Endothelial cell (in vitro differentiated cells): ENCODE measurements around the gene AMELX. TPM values are rescaled to one million over a fixed set of nuclear protein-coding genes. Genes with fewer than 3 reads are reported as not detected.

Experiments used
- DNase-seq: peaks from one replicate; pipeline ENCODE4 v3.0.0; 2021; ENCODE audit warnings: low spot score
- H3K27ac Mint-ChIP-seq: one replicate; pipeline ENCODE4 v1.8.0; 2021; ENCODE audit warnings: mixed read lengths, inconsistent platforms; ENCODE audit not compliant: unreplicated experiment
- H3K27me3 Mint-ChIP-seq: one replicate; pipeline ENCODE4 v1.8.0; 2021; ENCODE audit warnings: mild to moderate bottlenecking, moderate library complexity, mixed read lengths, inconsistent platforms; ENCODE audit not compliant: unreplicated experiment
- H3K36me3 Mint-ChIP-seq: one replicate; pipeline ENCODE4 v1.8.0; 2021; ENCODE audit warnings: mild to moderate bottlenecking, low read depth, mixed read lengths, inconsistent platforms; ENCODE audit not compliant: unreplicated experiment
- H3K4me1 Mint-ChIP-seq: one replicate; pipeline ENCODE4 v1.8.0; 2021; ENCODE audit warnings: mild to moderate bottlenecking, mixed read lengths, inconsistent platforms; ENCODE audit not compliant: unreplicated experiment
- H3K4me3 Mint-ChIP-seq: one replicate; pipeline ENCODE4 v1.8.0; 2021; ENCODE audit warnings: mild to moderate bottlenecking, mixed read lengths, inconsistent platforms; ENCODE audit not compliant: unreplicated experiment
- H3K9me3 Mint-ChIP-seq: one replicate; pipeline ENCODE4 v1.8.0; 2021; ENCODE audit warnings: mixed read lengths, inconsistent platforms; ENCODE audit not compliant: unreplicated experiment
- long read RNA-seq: library from polyadenylated mRNA; unstranded; transcript quantifications from one replicate; pipeline ENCODE4 v2.0.0, GENCODE V29; 2020; ENCODE audit not compliant: unreplicated experiment
- total RNA-seq: library from RNA; stranded (reverse); fragmentation: NEBNext Ultra II Directional; extraction: Animal tissue kit (Norgen Biotek cat#: 25700); gene quantifications from one replicate; pipeline ENCODE4 v1.2.1, GENCODE V29; 2021; ENCODE audit not compliant: unreplicated experiment
- TF ChIP-seq, protein P1 (sequence below): fragments of 200-600 bp; sonication (generic); IDR thresholded peaks from one replicate; pipeline ENCODE4 v1.5.0; 2021; ENCODE audit warnings: antibody characterized with exemption; ENCODE audit not compliant: unreplicated experiment

AMELX gene
- total RNA-seq: not detected
- long read RNA-seq: 0 reads

DNA sequence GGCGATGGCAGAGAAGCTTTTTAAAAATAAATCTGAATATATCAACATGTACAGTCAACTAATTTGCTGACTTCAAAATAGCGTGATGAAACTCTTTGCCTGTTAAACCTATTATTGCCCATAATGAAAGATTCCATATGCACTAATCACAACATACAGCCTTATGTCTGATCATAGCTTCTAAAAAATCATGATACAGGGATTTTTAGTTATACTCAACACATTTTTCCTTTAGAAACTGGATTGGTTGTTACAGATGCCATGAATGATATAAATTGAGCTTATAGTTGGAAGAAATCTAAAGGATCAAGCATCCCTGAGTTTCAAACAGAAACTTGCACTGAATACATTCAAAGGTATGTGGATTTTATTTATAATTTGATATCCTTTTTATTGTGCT, at the start of gene AMELX:
Gene AMELX, plus strand, starts transcription at position 301 of the 400 bp plus-strand sequence. CDS start 1,376 bp downstream, outside the sequence.
- no peaks in the 10 kb centered on the region for H3K27me3 Mint-ChIP-seq
- no peaks in the 10 kb centered on the region for H3K9me3 Mint-ChIP-seq
- H3K27ac Mint-ChIP-seq: no peak within 1 kb of the TSS
- H3K4me1 Mint-ChIP-seq: no peaks in the 10 kb centered on the region
- no peaks in the 10 kb centered on the region for H3K36me3 Mint-ChIP-seq
- no peak for DNase-seq
- no peak within 1 kb of the TSS for H3K4me3 Mint-ChIP-seq
- TF ChIP-seq, protein P1, sequence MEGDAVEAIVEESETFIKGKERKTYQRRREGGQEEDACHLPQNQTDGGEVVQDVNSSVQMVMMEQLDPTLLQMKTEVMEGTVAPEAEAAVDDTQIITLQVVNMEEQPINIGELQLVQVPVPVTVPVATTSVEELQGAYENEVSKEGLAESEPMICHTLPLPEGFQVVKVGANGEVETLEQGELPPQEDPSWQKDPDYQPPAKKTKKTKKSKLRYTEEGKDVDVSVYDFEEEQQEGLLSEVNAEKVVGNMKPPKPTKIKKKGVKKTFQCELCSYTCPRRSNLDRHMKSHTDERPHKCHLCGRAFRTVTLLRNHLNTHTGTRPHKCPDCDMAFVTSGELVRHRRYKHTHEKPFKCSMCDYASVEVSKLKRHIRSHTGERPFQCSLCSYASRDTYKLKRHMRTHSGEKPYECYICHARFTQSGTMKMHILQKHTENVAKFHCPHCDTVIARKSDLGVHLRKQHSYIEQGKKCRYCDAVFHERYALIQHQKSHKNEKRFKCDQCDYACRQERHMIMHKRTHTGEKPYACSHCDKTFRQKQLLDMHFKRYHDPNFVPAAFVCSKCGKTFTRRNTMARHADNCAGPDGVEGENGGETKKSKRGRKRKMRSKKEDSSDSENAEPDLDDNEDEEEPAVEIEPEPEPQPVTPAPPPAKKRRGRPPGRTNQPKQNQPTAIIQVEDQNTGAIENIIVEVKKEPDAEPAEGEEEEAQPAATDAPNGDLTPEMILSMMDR: no peak

DNA sequence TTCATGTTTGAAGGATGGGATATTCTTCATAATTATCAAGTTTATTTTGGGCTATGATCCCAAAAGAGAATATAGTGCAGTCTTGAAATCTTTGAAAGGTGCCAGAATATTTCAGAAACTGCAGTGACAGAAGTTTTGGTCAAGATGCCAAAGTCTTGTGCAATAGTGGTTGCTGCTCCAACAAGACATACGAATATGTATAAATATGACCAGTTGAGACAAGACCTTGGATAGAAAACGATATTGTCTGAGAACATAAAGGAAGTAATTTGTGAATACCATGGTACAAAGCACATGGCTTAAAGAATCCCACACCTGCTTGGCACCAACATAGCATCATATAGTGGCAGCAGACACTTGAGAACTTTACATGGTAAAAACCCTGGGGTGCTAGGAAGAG, 48.6 kb upstream of the AMELX start:
- no peak for DNase-seq
- H3K4me1 Mint-ChIP-seq: no peaks in the 10 kb centered on the region
- H3K4me3 Mint-ChIP-seq: no peak overlapping the region
- H3K27ac Mint-ChIP-seq: no peak overlapping the region
- TF ChIP-seq, protein P1: no peak
- H3K9me3 Mint-ChIP-seq: no peaks in the 10 kb centered on the region
- H3K27me3 Mint-ChIP-seq: no peaks in the 10 kb centered on the region
- H3K36me3 Mint-ChIP-seq: no peaks in the 10 kb centered on the region

DNA sequence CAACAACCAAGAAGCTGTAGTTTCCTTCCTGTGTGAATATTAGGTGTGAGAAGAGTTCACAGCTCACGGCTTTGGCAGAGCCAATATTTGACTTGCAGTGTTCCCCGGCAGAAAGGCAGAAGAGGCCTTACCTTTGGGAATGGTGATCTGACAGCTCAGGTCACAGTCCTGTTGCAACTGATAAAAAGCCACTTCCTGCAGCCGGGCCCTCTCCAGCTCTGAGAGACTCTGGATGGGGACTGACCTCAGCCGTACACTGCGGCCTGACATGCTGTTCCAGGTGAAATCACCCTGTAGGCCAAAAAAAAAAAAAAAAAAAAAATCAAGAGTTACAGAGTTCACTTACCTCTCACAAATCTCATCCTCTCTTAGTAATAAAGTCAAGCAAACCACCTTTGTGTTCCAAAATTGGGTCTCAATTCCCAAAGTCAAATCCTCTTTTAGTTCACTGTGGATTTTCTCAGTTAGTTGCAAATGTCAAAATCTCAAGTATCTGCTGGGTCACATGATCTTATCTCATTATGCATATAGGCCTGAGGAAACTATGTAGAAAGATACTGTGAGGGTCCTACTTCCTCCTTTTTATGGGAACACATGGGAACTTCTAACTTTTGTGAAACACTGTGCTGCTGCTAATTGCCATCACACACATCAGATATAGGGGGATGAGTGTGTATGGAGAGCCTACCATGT, 38.6 kb upstream of the AMELX start:
- Mint-ChIP-seq H3K27ac (no peak overlapping the region), H3K4me1 (peaks cover 7% of the 10 kb centered on the region), H3K4me3 (no peak overlapping the region), H3K27me3 (no peaks in the 10 kb centered on the region), H3K9me3 (no peaks in the 10 kb centered on the region), H3K36me3 (no peaks in the 10 kb centered on the region)
- TF ChIP-seq, protein P1: no peak
- DNase-seq: no peak

DNA sequence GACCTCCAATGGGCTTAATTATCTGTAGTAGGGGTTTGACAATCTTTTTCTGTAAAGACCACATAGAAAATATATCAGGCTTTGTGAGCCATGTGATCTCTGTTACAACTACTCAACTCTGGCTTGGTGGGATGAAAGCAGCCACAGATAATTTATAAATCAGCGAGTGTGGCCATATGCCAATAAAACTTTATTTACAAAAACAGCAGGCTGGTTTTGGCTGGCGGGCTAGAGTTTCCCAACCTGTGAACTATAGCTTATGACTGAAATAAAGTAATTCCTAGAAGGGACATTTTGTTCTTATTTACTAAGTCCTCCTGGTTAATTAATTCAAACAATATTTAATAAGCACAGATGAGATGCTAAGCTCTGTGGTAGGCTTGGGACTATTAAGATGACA, 35.9 kb upstream of the AMELX start:
- Mint-ChIP-seq H3K4me1 (peaks cover 7% of the 10 kb centered on the region), H3K27ac (no peak overlapping the region), H3K9me3 (no peaks in the 10 kb centered on the region), H3K36me3 (no peaks in the 10 kb centered on the region), H3K27me3 (no peaks in the 10 kb centered on the region), H3K4me3 (no peak overlapping the region)
- TF ChIP-seq, protein P1: no peak
- DNase-seq: no peak

DNA sequence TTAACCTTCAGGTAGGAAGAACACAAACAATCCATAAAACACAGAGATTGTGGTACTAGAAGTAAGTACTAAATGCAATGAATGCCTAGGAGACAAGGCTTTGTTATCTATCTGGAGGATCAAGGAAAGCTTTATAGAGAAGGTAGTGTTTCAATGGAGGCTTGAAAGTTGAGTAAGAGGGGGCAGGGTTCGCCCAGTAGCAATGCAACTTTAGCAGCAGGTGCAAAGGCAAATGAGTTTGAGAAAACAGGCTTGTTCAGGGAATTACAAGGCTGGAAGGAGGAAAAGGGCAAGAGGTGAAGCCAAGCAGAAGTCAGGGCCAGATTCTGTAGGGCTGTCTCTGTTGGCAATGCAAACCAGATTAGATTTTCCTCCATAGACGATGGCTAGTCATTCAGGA, 35.5 kb upstream of the AMELX start:
- Mint-ChIP-seq H3K9me3 (no peaks in the 10 kb centered on the region), H3K27ac (no peak overlapping the region), H3K36me3 (no peaks in the 10 kb centered on the region), H3K4me1 (peaks cover 7% of the 10 kb centered on the region), H3K4me3 (no peak overlapping the region), H3K27me3 (no peaks in the 10 kb centered on the region)
- TF ChIP-seq, protein P1: no peak
- no peak for DNase-seq
